ENCODE data around the gene RHPN2. TPM values are rescaled to one million over a fixed set of nuclear protein-coding genes. Genes with fewer than 3 reads are reported as not detected.
"Not testable (repeated sequence)": the region's sequence is repeated elsewhere in the genome, so short reads cannot be mapped to it uniquely, and the experiment has no call there.

RHPN2 gene
- total RNA-seq, 2 experiments from 2014 or later: 3.1 to 3.4 TPM

DNA sequence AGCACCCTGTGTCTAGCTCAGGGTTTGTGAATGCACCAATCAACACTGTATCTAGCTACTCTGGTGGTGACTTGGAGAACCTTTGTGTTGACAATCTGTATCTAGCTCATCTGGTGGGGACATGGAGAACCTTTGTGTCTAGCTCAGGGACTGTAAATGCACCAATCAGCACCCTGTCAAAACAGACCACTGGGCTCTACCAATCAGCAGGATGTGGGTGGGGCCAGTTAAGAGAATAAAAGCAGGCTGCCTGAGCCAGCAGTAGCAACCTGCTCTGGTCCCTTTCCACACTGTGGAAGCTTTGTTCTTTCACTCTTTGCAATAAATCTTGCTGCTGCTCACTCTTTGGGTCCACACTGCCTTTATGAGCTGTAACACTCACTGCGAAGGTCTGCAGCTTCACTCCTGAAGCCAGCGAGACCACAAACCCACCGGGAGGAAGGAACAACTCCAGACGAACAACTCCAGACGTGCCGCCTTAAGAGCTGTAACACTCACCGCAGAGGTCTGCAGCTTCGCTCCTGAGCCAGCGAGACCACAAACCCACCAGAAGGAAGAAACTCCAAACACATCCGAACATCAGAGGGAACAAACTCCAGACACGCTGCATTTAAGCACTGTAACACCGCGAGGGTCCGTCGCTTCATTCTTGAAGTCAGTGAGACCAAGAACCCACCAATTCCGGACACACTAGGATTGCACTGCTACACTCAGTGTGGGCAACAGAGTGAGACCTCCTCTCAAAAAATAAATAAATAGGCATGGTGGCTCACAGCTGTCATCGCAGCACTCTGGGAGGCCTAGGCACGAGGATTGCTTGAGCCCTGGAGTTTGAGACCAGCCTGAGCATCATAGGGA, 27.3 kb downstream of the RHPN2 start:
- intact Hi-C loops (cut with micrococcal nuclease): loop anchor here (1.0 kb wide), 1 partner anchor 44 kb away; the partner anchor contains the start of gene GPATCH1
- Mint-ChIP-seq H3K4me3 (peak overlapping the region; percentile 73), H3K27ac (peak overlapping the region; percentile 57)
- DNase-seq: peak; percentile 40
- H3K9me3 Mint-ChIP-seq; H3K27me3 Mint-ChIP-seq (ENCODE audit: low read depth); H3K4me1 Mint-ChIP-seq (ENCODE audit: low read depth); H3K36me3 Mint-ChIP-seq (ENCODE audit: low read depth): not testable (repeated sequence)
- CTCF ChIA-PET: interaction anchor here (1.0 kb wide), 1 partner anchor 93 kb away, joined by 3 read pairs; no protein-coding TSS in a partner anchor

DNA sequence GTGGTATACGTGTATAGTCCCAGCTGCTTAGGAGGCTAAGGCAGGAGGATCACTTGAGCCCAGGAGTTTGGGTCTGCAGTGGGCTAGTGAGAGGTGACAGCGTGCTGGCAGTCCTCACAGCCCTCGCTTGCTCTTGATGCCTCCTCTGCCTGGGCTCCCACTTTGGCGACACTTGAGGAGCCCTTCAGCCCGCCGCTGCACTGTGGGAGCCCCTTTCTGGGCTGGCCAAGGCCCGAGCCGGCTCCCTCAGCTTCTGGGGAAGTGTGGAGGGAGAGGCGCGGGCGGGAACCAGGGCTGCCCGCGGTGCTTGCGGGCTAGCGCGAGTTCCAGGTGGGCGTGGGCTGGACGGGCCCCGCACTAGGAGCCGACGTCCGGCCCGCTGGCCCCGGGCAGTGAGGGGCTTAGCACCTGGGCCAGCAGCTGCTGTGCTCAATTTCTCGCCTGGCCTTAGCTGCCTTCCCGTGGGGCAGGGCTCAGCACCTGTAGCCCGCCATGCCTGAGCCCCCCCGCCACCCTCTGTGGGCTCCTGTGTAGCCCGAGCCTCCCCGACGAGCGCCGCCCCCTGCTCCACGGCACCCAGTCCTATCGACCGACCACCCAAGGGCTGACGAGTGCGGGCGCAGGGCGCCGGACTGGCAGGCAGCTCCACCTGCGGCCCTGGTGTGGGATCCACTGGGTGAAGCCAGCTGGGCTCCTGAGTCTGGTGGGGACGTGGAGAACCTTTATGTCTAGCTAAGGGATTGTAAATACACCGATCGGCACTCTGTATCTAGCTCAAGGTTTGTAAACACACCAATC, 28.1 kb downstream of the RHPN2 start:
- H3K9me3 Mint-ChIP-seq: not testable (repeated sequence)
- intact Hi-C loops (cut with micrococcal nuclease): loop anchor here (1.0 kb wide), 1 partner anchor 45 kb away; the partner anchor contains the start of gene GPATCH1

DNA sequence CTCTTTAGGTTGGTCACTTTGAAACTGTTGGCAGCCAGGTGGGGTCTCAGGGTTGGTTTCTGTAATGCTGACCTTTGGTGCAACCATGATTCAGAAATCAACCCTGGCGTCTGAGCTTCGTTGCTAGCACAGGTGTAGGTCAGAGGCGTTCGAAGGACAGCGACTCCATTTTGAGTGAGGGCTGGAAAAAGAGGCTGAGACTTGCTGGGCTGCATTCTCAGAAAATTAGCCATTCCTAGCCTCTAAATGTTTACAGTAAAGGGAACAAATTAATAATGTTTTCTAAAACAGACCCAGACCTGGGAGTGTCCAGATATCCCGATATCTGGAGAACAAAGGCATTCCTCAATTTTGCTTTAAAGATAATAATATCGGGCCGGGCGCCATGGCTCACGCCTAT, 29.2 kb downstream of the RHPN2 start:
- Mint-ChIP-seq H3K27ac (no peak overlapping the region), H3K27me3 (ENCODE audit: low read depth) (no peaks in the 10 kb centered on the region), H3K36me3 (ENCODE audit: low read depth) (no peaks in the 10 kb centered on the region), H3K4me1 (ENCODE audit: low read depth) (peaks cover 9% of the 10 kb centered on the region), H3K4me3 (no peak overlapping the region), H3K9me3 (peaks cover 2% of the 10 kb centered on the region)
- no peak for DNase-seq
- intact Hi-C loops (cut with micrococcal nuclease): no loop called here
- CTCF ChIA-PET: no interaction called here

More for the DNA sequence above, 28.1 kb downstream of the RHPN2 start:
- H3K4me1 Mint-ChIP-seq (ENCODE audit: low read depth); H3K27me3 Mint-ChIP-seq (ENCODE audit: low read depth); H3K36me3 Mint-ChIP-seq (ENCODE audit: low read depth); DNase-seq; CTCF ChIA-PET; H3K4me3 Mint-ChIP-seq: not testable (repeated sequence)
- H3K27ac Mint-ChIP-seq: peak overlapping the region; percentile 57

DNA sequence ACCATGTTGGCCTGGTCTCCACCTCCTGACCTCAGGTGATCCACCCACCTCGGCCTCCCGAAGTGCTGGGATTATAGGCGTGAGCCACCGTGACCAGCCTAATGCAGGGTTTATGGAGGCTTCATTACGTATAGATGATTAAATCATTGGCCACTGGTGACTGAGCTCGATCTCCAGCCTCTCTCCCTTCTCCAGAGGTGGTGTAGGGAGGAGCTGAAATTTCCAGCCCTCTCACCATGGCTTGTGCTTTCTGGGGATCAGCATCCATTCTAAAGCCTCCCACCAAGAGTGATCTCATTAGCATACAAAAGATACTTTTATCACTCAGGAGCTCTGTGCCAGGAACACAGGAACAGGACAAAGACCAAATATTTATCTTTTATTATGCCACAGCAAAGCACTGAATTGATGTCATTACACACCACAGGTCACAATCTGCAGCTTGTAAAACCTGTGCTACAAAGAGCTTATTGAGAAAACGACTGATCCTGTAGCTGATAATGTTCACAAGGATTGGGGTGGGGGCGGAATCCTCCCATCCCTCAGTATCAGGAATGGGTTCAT, 32.4 kb downstream of the RHPN2 start:
- H3K4me3 Mint-ChIP-seq: no peak overlapping the region
- peaks cover 2% of the 10 kb centered on the region for H3K36me3 Mint-ChIP-seq (ENCODE audit: low read depth)
- peaks cover 4% of the 10 kb centered on the region for H3K4me1 Mint-ChIP-seq (ENCODE audit: low read depth)
- H3K27ac Mint-ChIP-seq: no peak overlapping the region
- H3K9me3 Mint-ChIP-seq: peaks cover 5% of the 10 kb centered on the region
- intact Hi-C loops (cut with micrococcal nuclease): no loop called here
- no peak for DNase-seq
- H3K27me3 Mint-ChIP-seq (ENCODE audit: low read depth): no peaks in the 10 kb centered on the region
- CTCF ChIA-PET: no interaction called here

DNA sequence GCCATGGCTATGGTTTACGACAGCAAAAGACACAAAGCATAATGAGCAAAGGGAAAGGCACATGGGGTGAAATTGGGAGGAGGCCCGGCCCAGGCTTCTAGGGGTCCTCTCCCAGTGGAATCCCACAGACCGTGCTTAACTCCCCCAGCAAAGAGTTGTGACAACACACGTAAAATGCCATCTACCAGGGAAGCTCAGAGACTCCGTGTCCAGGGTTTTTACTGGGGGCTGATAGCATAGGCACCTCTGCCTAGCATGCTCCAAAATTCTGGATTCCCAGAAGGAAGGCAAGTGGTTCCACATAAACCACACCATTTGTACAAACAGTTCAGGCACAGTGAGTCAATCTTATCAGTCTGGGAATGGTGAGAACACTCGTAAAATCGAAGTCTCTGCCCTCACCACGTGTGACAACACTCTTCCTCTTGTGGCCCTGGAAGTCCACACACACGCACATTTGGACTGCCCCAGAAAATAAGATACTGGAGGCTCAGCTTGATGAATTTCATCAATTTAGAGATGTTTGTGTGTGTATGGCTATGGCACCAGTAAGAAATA, 34.9 kb downstream of the RHPN2 start:
- Mint-ChIP-seq H3K27me3 (ENCODE audit: low read depth) (peaks cover 6% of the 10 kb centered on the region), H3K4me1 (ENCODE audit: low read depth) (no peaks in the 10 kb centered on the region)
- CTCF ChIA-PET: no interaction called here

DNA sequence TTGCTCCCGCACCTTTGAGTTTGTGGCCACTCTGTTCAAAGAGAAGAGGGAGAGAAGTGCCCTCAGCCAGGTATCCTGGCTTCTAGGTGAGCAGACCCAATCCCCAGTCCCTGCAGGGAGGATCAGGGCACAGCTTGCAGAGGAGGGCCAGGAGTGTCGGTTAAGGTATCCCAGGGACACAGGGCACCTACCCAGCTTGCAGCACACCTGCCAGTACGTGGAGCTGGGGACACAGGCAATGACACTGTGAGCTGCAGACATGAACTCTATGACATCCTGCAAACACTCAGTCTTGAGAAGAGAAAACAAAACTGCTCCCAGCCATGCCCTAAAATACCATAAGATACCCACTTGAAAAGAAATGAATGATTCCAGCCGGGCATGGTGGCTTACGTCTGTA, 38.1 kb downstream of the RHPN2 start:
- H3K4me3 Mint-ChIP-seq; H3K27ac Mint-ChIP-seq; H3K9me3 Mint-ChIP-seq; DNase-seq; H3K27me3 Mint-ChIP-seq (ENCODE audit: low read depth); intact Hi-C loops (cut with micrococcal nuclease); H3K36me3 Mint-ChIP-seq (ENCODE audit: low read depth); CTCF ChIA-PET; H3K4me1 Mint-ChIP-seq (ENCODE audit: low read depth): not testable (repeated sequence)

More for the DNA sequence above, 34.9 kb downstream of the RHPN2 start:
- Mint-ChIP-seq H3K27ac (no peak overlapping the region), H3K36me3 (ENCODE audit: low read depth) (peaks cover 2% of the 10 kb centered on the region), H3K4me3 (no peak overlapping the region), H3K9me3 (peaks cover 3% of the 10 kb centered on the region)
- intact Hi-C loops (cut with micrococcal nuclease): no loop called here
- DNase-seq: no peak

DNA sequence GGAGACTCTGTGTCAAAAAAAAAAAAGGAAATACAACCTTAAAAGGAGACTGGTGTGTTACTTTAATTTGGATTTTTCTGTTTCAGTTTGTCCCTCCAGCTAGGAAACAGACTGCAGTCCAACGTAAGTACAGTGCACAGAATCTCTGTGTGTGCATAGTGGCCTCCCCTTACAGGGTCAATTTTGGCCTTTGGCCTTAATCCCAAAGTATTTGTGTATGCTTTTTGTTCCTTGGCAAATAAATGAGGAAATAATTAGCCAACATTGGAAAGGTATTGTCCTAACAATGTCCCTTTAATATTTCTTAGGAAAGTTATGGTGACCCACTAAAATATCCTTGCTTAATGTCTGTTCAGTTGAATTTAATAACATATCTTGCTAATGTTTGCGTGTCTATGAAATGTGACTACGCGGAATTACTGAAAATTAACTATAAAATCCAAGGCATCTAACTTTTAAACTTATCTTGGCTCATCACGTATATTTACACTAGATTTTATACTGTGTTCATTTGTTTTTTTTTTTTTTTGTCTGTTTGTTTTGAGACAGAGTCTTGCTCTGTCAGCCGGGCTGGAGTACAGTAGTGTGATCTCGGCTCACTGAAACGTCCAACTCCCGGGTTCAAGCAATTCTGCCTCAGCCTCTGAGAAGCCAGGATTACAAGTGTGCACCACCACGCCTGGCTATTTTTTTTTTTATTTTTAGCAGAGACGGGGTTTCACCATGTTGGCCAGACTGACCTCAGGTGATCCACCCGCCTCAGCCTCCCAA, 39.0 kb downstream of the RHPN2 start:
- not testable (repeated sequence) for H3K36me3 Mint-ChIP-seq (ENCODE audit: low read depth); DNase-seq

DNA sequence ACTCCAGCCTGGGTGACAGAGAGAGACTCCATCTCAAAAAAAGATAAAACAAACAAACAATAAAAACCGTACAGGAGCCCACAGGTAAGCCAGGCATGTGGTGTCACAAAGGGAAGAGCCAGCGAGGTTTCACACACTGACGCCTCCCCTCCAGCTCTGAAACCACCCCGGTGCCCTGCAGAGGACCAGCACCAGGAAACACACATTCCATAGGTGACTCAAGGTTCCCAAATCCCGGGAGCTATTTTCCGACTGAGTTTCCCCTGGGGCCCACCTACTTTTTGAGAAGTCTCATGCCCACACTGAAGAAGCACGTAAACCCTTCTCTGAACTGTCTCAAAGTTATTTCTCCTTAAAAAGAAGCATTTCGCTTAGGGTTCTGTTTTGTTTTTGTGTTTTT, 40.3 kb downstream of the RHPN2 start:
- DNase-seq: no peak
- H3K9me3 Mint-ChIP-seq: no peaks in the 10 kb centered on the region
- H3K4me1 Mint-ChIP-seq (ENCODE audit: low read depth): no peaks in the 10 kb centered on the region
- intact Hi-C loops (cut with micrococcal nuclease): no loop called here
- CTCF ChIA-PET: no interaction called here
- no peak overlapping the region for H3K4me3 Mint-ChIP-seq
- peaks cover 6% of the 10 kb centered on the region for H3K27me3 Mint-ChIP-seq (ENCODE audit: low read depth)
- H3K27ac Mint-ChIP-seq: no peak overlapping the region
- H3K36me3 Mint-ChIP-seq (ENCODE audit: low read depth): peaks cover 2% of the 10 kb centered on the region

More for the DNA sequence above, 39.0 kb downstream of the RHPN2 start:
- H3K27me3 Mint-ChIP-seq (ENCODE audit: low read depth); intact Hi-C loops (cut with micrococcal nuclease); CTCF ChIA-PET; H3K9me3 Mint-ChIP-seq; H3K27ac Mint-ChIP-seq; H3K4me3 Mint-ChIP-seq; H3K4me1 Mint-ChIP-seq (ENCODE audit: low read depth): not testable (repeated sequence)

DNA sequence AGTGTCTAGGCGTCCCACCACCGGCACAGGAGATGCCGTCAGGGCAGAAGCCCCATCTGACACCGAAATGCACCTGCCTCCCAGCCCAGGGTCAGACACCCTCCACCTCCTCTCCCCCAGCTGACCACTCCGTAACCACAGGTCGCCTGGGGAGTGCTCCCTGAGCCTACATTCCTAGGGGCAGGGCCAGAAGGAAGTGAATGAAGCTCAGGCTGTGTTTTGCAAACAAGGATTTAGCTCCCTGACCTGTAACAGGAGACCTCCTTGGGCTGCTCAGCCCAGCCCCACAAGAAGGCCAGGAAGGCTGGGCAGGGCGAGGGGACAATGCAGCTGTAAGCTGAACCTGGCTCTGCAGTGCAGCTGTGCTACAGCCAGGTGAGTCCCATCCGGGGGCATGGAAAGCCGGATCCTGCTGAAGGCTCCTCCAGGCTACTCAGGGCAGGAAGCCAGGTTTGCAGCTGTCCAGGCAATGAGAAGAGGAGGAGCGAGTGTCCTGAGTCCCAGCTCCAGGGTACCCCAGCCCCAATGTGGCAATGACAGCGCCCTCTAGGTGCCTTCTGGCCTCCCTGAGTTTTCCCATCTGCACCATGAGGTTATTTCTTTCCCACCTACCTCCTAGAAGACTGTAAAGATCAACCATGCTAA, 42.1 kb downstream of the RHPN2 start:
- Mint-ChIP-seq H3K4me3 (no peak overlapping the region), H3K36me3 (ENCODE audit: low read depth) (no peaks in the 10 kb centered on the region), H3K27me3 (ENCODE audit: low read depth) (peaks cover 6% of the 10 kb centered on the region), H3K27ac (no peak overlapping the region), H3K9me3 (no peaks in the 10 kb centered on the region), H3K4me1 (ENCODE audit: low read depth) (no peaks in the 10 kb centered on the region)
- intact Hi-C loops (cut with micrococcal nuclease): no loop called here
- CTCF ChIA-PET: no interaction called here
- DNase-seq: no peak

DNA sequence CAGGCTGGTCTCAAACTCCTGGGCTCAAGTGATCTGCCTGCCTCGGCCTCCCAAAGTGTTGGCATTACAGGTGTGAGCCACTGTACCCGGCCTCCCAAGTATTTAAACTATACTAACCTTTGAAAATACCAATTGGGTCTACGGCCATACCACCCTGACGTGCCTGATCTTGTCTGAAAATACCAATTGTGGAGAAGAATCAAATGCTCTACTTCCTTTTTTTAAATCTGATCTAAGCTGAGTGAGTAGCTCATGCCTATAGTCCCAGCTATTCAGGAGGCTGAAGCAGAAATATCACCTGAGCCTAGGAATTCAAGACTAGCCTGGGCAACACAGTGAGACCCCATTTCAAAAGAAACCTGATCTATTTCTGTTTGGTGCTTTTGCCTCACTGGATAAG, 53.8 kb downstream of the RHPN2 start:
- intact Hi-C loops (cut with micrococcal nuclease); DNase-seq; H3K9me3 Mint-ChIP-seq; H3K27me3 Mint-ChIP-seq (ENCODE audit: low read depth); H3K27ac Mint-ChIP-seq; CTCF ChIA-PET; H3K36me3 Mint-ChIP-seq (ENCODE audit: low read depth); H3K4me1 Mint-ChIP-seq (ENCODE audit: low read depth); H3K4me3 Mint-ChIP-seq: not testable (repeated sequence)

DNA sequence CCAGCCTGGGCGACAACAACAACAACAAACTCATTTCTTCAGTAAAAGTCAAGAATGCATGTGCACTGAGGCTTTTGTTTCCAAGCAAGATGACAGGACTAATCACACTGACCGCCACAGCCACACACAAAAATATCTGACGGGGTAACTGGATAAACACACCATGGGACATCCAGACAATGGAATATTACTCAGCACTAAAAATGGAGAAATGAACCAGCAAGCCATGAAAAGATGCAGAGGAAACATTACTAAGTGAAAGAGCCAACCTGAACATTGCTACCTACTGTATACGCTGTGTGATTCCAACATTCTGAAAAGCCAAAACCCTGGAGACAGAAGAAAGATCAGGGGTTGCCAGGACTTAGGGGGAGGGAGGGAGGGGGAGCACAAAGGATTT, 56.0 kb downstream of the RHPN2 start:
- no peak overlapping the region for H3K27ac Mint-ChIP-seq
- H3K4me3 Mint-ChIP-seq: no peak overlapping the region
- CTCF ChIA-PET: no interaction called here
- H3K9me3 Mint-ChIP-seq: no peaks in the 10 kb centered on the region
- no peaks in the 10 kb centered on the region for H3K36me3 Mint-ChIP-seq (ENCODE audit: low read depth)
- DNase-seq: no peak
- peaks cover 3% of the 10 kb centered on the region for H3K27me3 Mint-ChIP-seq (ENCODE audit: low read depth)
- no peaks in the 10 kb centered on the region for H3K4me1 Mint-ChIP-seq (ENCODE audit: low read depth)
- intact Hi-C loops (cut with micrococcal nuclease): no loop called here
